Chondrocyte (in vitro differentiated cells): ENCODE measurements around the gene ARHGAP44. TPM values are rescaled to one million over a fixed set of nuclear protein-coding genes. Genes with fewer than 3 reads are reported as not detected.
"Not testable (repeated sequence)": the region's sequence is repeated elsewhere in the genome, so short reads cannot be mapped to it uniquely, and the experiment has no call there.

Experiments
- DNase-seq: peaks from one replicate; pipeline ENCODE4 v3.0.0; 2021; ENCODE audit warnings: mixed read lengths, low spot score
- H3K27ac Mint-ChIP-seq: one replicate; pipeline ENCODE4 v1.8.0; 2021; ENCODE audit warnings: mild to moderate bottlenecking, moderate library complexity, mixed read lengths; ENCODE audit not compliant: unreplicated experiment
- H3K27me3 Mint-ChIP-seq: 2 replicates; pipeline ENCODE4 v1.8.0; 2021; ENCODE audit warnings: low read depth, mixed read lengths
- H3K36me3 Mint-ChIP-seq: 2 replicates; pipeline ENCODE4 v1.8.0; 2021; ENCODE audit warnings: low read depth, mixed read lengths
- H3K4me1 Mint-ChIP-seq: 2 replicates; pipeline ENCODE4 v1.8.0; 2021; ENCODE audit warnings: low read depth, mild to moderate bottlenecking, mixed read lengths
- H3K4me3 Mint-ChIP-seq: one replicate; pipeline ENCODE4 v1.8.0; 2021; ENCODE audit warnings: mild to moderate bottlenecking, moderate library complexity, mixed read lengths; ENCODE audit not compliant: unreplicated experiment
- H3K9me3 Mint-ChIP-seq: 2 replicates; pipeline ENCODE4 v1.8.0; 2021; ENCODE audit warnings: low read depth, mixed read lengths
- CTCF ChIP-seq: fragments of 200-600 bp; sonication (generic); IDR thresholded peaks from 2 replicates; pipeline ENCODE4 v1.5.0; 2021; ENCODE audit warnings: antibody characterized with exemption, mild to moderate bottlenecking, moderate library complexity
- total RNA-seq: library from RNA; stranded (reverse); gene quantifications from 3 replicates; pipeline ENCODE4 v1.2.1, GENCODE V29; 2021

Gene ARHGAP44
- total RNA-seq, 1 donor from 2014 or later: 5.7 TPM

- no peaks in the 10 kb centered on the region for H3K9me3 Mint-ChIP-seq
- no peaks in the 10 kb centered on the region for H3K27me3 Mint-ChIP-seq
- no peak for DNase-seq
- no peak for TF ChIP-seq CTCF
- H3K4me3 Mint-ChIP-seq: no peak overlapping the region
- H3K27ac Mint-ChIP-seq: no peak overlapping the region
- no peaks in the 10 kb centered on the region for H3K36me3 Mint-ChIP-seq
- H3K4me1 Mint-ChIP-seq: no peaks in the 10 kb centered on the region
Measured at GRCh38 chr17:12866244-12866643, 76.9 kb downstream of the ARHGAP44 start.

- no peak for DNase-seq
- Mint-ChIP-seq H3K4me3 (no peak overlapping the region), H3K27ac (no peak overlapping the region), H3K36me3 (peaks cover 1% of the 10 kb centered on the region), H3K27me3 (no peaks in the 10 kb centered on the region), H3K4me1 (no peaks in the 10 kb centered on the region), H3K9me3 (peaks cover 12% of the 10 kb centered on the region)
- TF ChIP-seq CTCF: no peak
Measured at GRCh38 chr17:12867726-12868125, 78.4 kb downstream of the ARHGAP44 start.

- H3K27ac Mint-ChIP-seq, DNase-seq, H3K36me3 Mint-ChIP-seq, H3K4me1 Mint-ChIP-seq, H3K27me3 Mint-ChIP-seq, H3K4me3 Mint-ChIP-seq: not testable (repeated sequence)
- peaks cover 18% of the 10 kb centered on the region for H3K9me3 Mint-ChIP-seq
Measured at GRCh38 chr17:12873415-12874125, 84.3 kb downstream of the ARHGAP44 start.

GRCh38 chr17:12877953-12878669 is 88.8 kb downstream of the ARHGAP44 start:
- TF ChIP-seq CTCF: no peak
- Mint-ChIP-seq H3K9me3 (peaks cover 6% of the 10 kb centered on the region), H3K27me3 (no peaks in the 10 kb centered on the region), H3K27ac (no peak overlapping the region), H3K4me1 (no peaks in the 10 kb centered on the region), H3K36me3 (no peaks in the 10 kb centered on the region), H3K4me3 (no peak overlapping the region)
- no peak for DNase-seq

- H3K4me3 Mint-ChIP-seq, H3K9me3 Mint-ChIP-seq, H3K27me3 Mint-ChIP-seq, DNase-seq, H3K27ac Mint-ChIP-seq, H3K36me3 Mint-ChIP-seq, H3K4me1 Mint-ChIP-seq: not testable (repeated sequence)
Measured at GRCh38 chr17:12879096-12879495, 89.8 kb downstream of the ARHGAP44 start.

GRCh38 chr17:12883472-12883871 is 94.2 kb downstream of the ARHGAP44 start:
- no peak overlapping the region for H3K4me3 Mint-ChIP-seq
- peaks cover 2% of the 10 kb centered on the region for H3K36me3 Mint-ChIP-seq
- H3K9me3 Mint-ChIP-seq: peaks cover 8% of the 10 kb centered on the region
- no peak for TF ChIP-seq CTCF
- DNase-seq: no peak
- no peaks in the 10 kb centered on the region for H3K27me3 Mint-ChIP-seq
- no peaks in the 10 kb centered on the region for H3K4me1 Mint-ChIP-seq
- H3K27ac Mint-ChIP-seq: no peak overlapping the region
